Rectal smooth muscle tissue (tissue), 1 donor: Measurements from ENCODE around the gene BBC3.
"Not testable (repeated sequence)": the region's sequence is repeated elsewhere in the genome, so short reads cannot be mapped to it uniquely, and the experiment has no call there.

ENCODE experiments used
- H3K27ac ChIP-seq: one replicate; pipeline ENCODE4 v1.7.0; 2013; ENCODE audit warnings: low read depth, low read length, inconsistent platforms
- H3K27me3 ChIP-seq: one replicate; pipeline ENCODE4 v1.7.0; 2013; ENCODE audit warnings: low read length; ENCODE audit not compliant: control insufficient read depth, insufficient read depth
- H3K36me3 ChIP-seq: one replicate; pipeline ENCODE4 v1.7.0; 2013; ENCODE audit warnings: low read length; ENCODE audit not compliant: control insufficient read depth, insufficient read depth
- H3K4me1 ChIP-seq: one replicate; pipeline ENCODE4 v1.7.0; 2013; ENCODE audit warnings: low read length; ENCODE audit not compliant: control insufficient read depth, insufficient read depth
- H3K4me3 ChIP-seq: one replicate; pipeline ENCODE4 v1.7.0; 2013; ENCODE audit warnings: low read length
- H3K9ac ChIP-seq: one replicate; pipeline ENCODE4 v1.7.0; 2013; ENCODE audit warnings: low read length

The BBC3 gene

GRCh38 chr19:47253970-47254369 is 23.0 kb upstream of the BBC3 start:
- H3K27me3 ChIP-seq, result no peaks in the 10 kb centered on the region
- H3K4me3 ChIP-seq, result no peak overlapping the region
- no peak overlapping the region for H3K9ac ChIP-seq
- no peak overlapping the region for H3K27ac ChIP-seq
- peaks cover 12% of the 10 kb centered on the region for H3K4me1 ChIP-seq
- H3K36me3 ChIP-seq, result peaks cover 6% of the 10 kb centered on the region

GRCh38 chr19:47253467-47253881 is 22.5 kb upstream of the BBC3 start:
- Histone ChIP-seq H3K4me3 (no peak overlapping the region), H3K27me3 (no peaks in the 10 kb centered on the region), H3K4me1 (peaks cover 10% of the 10 kb centered on the region), H3K27ac (no peak overlapping the region), H3K36me3 (peaks cover under 1% of the 10 kb centered on the region), H3K9ac (no peak overlapping the region)

- H3K36me3 ChIP-seq, H3K27ac ChIP-seq, H3K9ac ChIP-seq, H3K4me3 ChIP-seq, H3K4me1 ChIP-seq, H3K27me3 ChIP-seq: not testable (repeated sequence)
Observed at GRCh38 chr19:47253016-47253415, 22.0 kb upstream of the BBC3 start.

DNA sequence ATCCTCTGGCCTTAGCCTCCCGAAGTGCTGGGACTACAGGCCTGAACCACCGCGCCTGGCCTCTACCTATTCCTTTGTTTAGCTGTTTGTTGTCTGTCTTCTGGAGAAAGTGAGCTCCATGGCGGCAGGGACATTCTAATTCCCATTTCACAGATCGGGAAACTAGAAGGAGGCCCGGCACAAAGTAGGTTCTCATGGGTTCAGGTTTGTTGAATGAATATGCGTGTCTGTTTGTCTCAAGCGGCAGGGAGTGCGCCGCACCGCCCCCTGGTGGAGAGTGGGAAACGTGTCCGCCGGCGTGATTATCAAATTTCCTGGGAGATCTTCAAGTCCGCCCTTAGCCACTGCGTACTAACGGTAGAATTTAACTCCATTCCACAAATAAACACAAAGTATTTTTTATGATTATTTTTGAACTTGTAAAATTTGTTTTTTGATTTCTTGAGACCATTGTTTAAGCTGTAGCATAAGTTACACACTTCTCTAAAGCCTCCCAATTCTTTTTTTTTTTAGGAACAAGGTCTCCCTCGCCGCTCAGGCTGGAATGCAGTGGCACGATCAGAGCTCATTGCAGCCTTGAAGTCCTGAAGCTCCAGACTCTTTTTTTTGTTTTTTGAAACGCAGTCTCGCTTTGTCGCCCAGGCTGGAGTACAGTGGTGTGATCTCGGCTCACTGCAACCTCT is 16.4 kb upstream of the BBC3 start:
- no peaks in the 10 kb centered on the region for H3K36me3 ChIP-seq
- no peak overlapping the region for H3K4me3 ChIP-seq
- no peaks in the 10 kb centered on the region for H3K27me3 ChIP-seq
- H3K4me1 ChIP-seq, result peaks cover 9% of the 10 kb centered on the region
- no peak overlapping the region for H3K27ac ChIP-seq
- no peak overlapping the region for H3K9ac ChIP-seq

DNA sequence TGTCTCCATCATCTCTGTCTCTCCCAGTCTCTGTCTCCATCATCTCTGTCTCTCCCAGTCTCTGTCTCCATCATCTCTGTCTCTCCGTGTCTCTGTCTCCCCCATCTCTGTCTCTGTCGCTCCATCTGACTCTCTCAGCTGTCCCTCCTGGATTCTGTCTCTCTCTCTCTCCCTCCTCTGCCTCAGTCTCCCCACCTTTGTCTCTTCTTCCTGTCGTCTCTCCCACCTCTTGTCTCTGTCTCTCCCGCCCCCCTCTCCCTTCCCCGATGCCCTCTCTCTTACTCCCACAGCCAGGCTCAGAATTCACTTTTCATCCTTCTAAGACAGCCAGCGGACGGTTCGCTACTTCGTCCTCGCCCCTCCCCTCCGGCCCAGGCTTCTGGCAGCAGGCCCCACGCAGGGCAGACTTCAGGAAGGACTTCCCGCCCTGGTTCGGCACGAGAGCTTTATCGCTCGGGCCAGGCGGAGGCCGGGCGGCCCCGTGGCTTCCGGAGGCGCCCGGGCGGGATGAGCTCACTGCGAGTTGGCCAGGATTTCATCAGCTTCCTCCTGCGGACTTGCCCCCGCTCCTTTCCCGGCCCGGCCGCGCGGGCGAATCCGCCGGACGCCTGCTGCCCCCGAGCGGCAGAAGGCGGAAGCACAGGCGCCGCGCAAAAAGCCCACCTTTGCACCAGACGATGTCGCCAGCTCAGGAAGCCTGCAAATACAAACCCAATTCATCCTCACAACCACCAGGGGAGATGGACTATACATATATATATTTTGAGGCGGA is 13.0 kb upstream of the BBC3 start:
- peaks cover 11% of the 10 kb centered on the region for H3K4me1 ChIP-seq
- H3K27ac ChIP-seq, result peak overlapping the region; percentile 89

DNA sequence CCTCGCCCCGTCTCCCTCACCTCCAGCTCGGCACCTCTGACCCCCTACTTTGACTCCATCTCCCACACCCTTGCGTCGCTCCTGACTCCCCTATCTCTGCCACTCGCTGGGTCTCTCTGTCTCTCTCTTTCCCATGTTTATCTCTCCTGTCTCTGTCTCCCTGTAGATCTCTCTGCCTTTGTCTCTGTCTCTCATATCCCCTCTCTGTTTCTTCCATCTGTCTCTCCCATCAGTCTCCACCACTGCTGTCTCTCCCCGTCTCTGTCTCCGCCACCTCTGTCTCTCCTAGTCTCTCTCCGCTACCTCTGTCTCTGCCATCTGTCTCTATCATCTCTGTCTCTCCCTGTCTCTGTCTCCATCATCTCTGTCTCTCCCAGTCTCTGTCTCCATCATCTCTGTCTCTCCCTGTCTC is 12.4 kb upstream of the BBC3 start:
- no peak overlapping the region for H3K27ac ChIP-seq

More for the DNA sequence above, 13.0 kb upstream of the BBC3 start:
- Histone ChIP-seq H3K27me3 (no peaks in the 10 kb centered on the region), H3K4me3 (peak overlapping the region; percentile 52), H3K36me3 (no peaks in the 10 kb centered on the region), H3K9ac (peak overlapping the region; percentile 33)

DNA sequence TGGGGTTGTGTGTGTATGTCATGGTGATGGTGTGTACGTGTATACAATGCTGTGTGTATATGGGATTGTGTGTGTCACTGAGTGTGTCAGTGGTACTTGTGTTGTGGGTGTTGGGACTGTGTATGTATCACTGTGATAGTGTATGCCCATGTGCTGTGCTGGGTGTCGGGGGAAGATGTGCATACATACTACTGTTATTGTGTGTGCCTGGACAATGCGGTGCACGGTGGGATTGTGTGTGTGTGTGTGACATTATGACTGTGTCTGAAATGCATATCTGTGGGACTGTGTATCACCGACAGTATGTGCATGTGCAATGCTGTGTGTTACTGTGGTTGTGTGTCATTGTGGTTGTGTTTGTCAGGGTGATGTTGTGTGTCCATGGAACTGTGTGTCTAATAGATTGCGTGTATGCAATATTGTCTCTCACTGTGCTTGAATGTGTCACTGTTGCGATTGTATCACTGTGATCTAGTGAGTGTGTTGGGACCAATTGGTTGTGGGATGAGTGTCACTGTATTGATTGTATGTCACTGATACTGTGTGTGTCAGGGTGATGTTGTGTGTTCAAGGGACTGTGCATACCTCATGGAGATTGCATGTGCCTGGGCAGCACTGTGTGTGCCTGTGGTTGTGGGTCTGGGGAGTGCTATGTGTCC is 11.0 kb upstream of the BBC3 start:
- no peaks in the 10 kb centered on the region for H3K36me3 ChIP-seq
- H3K4me3 ChIP-seq, result no peak overlapping the region
- H3K9ac ChIP-seq, result no peak overlapping the region
- H3K27me3 ChIP-seq, result no peaks in the 10 kb centered on the region
- H3K27ac ChIP-seq, result no peak overlapping the region
- H3K4me1 ChIP-seq, result peaks cover 11% of the 10 kb centered on the region

More for the DNA sequence above, 12.4 kb upstream of the BBC3 start:
- Histone ChIP-seq H3K4me3 (peak overlapping the region; percentile 52), H3K27me3 (no peaks in the 10 kb centered on the region), H3K36me3 (no peaks in the 10 kb centered on the region), H3K9ac (no peak overlapping the region), H3K4me1 (peaks cover 11% of the 10 kb centered on the region)

GRCh38 chr19:47240996-47241918 is 10.3 kb upstream of the BBC3 start:
- H3K4me3 ChIP-seq, result no peak overlapping the region
- no peaks in the 10 kb centered on the region for H3K36me3 ChIP-seq
- no peak overlapping the region for H3K9ac ChIP-seq
- peaks cover 11% of the 10 kb centered on the region for H3K4me1 ChIP-seq
- H3K27me3 ChIP-seq, result no peaks in the 10 kb centered on the region
- H3K27ac ChIP-seq, result no peak overlapping the region

GRCh38 chr19:47240556-47240955 is 9.6 kb upstream of the BBC3 start:
- no peak overlapping the region for H3K9ac ChIP-seq
- H3K27me3 ChIP-seq, result no peaks in the 10 kb centered on the region
- no peak overlapping the region for H3K4me3 ChIP-seq
- H3K36me3 ChIP-seq, result no peaks in the 10 kb centered on the region
- peaks cover 11% of the 10 kb centered on the region for H3K4me1 ChIP-seq
- H3K27ac ChIP-seq, result no peak overlapping the region

DNA sequence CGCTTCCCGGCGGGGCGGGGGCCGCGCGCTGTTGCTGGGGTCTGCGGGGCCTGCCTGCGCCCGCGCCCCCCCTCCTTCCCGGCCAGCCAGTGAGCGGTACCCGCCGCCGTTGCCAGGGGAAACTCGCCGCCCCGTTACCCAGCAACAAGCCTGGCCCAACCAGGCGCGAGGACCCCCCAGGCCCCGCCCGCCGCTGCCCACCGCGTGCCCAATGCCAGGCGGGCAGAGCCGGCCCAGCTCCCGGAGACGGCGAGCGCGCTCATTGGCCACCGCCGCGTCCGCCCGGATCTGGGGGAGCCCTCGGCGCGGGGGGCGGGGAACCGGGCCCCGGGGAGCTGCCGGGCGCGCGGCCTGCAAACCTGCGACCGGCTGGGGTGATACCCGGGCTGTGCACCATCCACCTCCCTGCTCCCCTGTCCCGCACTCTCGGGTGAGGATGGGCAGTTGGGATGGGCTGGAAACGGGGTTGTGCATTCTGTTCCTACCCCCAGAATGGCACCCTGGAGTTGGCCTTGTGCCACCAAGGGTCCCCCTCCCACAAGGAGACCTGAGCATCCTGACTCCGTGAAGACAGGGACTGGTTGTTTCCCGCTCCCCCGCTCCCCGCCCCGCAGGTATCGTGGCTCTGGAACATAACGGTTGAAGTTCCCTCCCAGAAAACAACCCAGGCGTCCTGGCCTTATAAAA is 8.8 kb upstream of the BBC3 start:
- Histone ChIP-seq H3K27me3 (no peaks in the 10 kb centered on the region), H3K27ac (no peak overlapping the region), H3K4me3 (no peak overlapping the region), H3K4me1 (peaks cover 11% of the 10 kb centered on the region), H3K9ac (no peak overlapping the region), H3K36me3 (no peaks in the 10 kb centered on the region)

DNA sequence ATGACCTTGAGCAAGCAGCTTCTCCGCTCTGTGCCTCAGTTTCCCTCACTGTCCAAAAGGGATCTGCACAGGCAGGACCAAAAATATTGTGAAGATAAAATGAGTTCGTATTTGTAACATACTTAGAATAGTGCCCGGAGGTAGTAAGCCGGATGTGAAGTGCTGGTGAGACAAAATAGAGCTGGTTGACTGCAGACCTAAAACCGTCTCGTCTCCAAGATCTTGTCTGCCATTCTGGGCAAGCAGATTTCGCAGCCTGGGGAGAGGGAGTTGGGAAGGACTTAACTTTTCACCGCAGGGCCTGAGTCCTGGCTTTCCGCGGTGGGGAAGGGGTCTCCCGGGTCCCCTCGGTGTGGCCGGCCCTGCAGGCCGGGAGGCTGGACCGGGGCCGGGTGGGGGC is 8.2 kb upstream of the BBC3 start:
- Histone ChIP-seq H3K27me3 (no peaks in the 10 kb centered on the region), H3K4me1 (peaks cover 11% of the 10 kb centered on the region), H3K9ac (no peak overlapping the region), H3K4me3 (peak overlapping the region; percentile 17), H3K27ac (no peak overlapping the region), H3K36me3 (no peaks in the 10 kb centered on the region)
